Measurements from ENCODE around the gene ARL14.

GRCh38 chr3:160677459-160677881, 510 bp downstream of the ARL14 start:
- TF ChIP-seq POLR2A (IDR thresholded peaks at IDR 0.05) (no peak), EP300 (IDR thresholded peaks at IDR 0.05) (no peak)
- TF ChIP-seq, protein P1, sequence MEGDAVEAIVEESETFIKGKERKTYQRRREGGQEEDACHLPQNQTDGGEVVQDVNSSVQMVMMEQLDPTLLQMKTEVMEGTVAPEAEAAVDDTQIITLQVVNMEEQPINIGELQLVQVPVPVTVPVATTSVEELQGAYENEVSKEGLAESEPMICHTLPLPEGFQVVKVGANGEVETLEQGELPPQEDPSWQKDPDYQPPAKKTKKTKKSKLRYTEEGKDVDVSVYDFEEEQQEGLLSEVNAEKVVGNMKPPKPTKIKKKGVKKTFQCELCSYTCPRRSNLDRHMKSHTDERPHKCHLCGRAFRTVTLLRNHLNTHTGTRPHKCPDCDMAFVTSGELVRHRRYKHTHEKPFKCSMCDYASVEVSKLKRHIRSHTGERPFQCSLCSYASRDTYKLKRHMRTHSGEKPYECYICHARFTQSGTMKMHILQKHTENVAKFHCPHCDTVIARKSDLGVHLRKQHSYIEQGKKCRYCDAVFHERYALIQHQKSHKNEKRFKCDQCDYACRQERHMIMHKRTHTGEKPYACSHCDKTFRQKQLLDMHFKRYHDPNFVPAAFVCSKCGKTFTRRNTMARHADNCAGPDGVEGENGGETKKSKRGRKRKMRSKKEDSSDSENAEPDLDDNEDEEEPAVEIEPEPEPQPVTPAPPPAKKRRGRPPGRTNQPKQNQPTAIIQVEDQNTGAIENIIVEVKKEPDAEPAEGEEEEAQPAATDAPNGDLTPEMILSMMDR (IDR thresholded peaks at IDR 0.05), result no peak

Measured in ovary (tissue), 3 donors.